WTC11 (cell line): ENCODE results near the gene CADM1. TPM values are rescaled to one million over a fixed set of nuclear protein-coding genes. Genes with fewer than 3 reads are reported as not detected.

Experiments used
- ATAC-seq: fragments of 200-7000 bp; cut with Tn5 transposase; 2 replicates; pipeline ENCODE4 v1.10.0; 2021; ENCODE audit warnings: mild to moderate bottlenecking, moderate library complexity
- CTCF ChIA-PET: fragments of 300-600 bp; sonication (Branson Sonifier 250); formaldehyde crosslinking; loops from one replicate; lab custom pipeline; 2021; ENCODE audit warnings: antibody characterized with exemption; lab: Charles Lee
- POLR2A ChIA-PET: fragments of 350-600 bp; sonication (Branson Sonifier 250); formaldehyde crosslinking; loops from one replicate; lab custom pipeline; 2021; ENCODE audit warnings: antibody characterized with exemption; lab: Charles Lee
- DNase-seq: peaks from one replicate; pipeline ENCODE4 v3.0.0; 2021; ENCODE audit warnings: low spot score
- H3K27ac Mint-ChIP-seq: 2 replicates; pipeline ENCODE4 v1.8.0; 2021; ENCODE audit warnings: mixed read lengths
- H3K27me3 Mint-ChIP-seq: 2 replicates; pipeline ENCODE4 v1.8.0; 2021; ENCODE audit warnings: low read depth, mild to moderate bottlenecking, moderate library complexity, mixed read lengths
- H3K36me3 Mint-ChIP-seq: 2 replicates; pipeline ENCODE4 v1.8.0; 2021; ENCODE audit warnings: mixed read lengths
- H3K4me1 Mint-ChIP-seq: 2 replicates; pipeline ENCODE4 v1.8.0; 2022; ENCODE audit warnings: mixed read lengths
- H3K4me3 Mint-ChIP-seq: 2 replicates; pipeline ENCODE4 v1.8.0; 2021; ENCODE audit warnings: mild to moderate bottlenecking, moderate library complexity, mixed read lengths
- H3K9me3 Mint-ChIP-seq: 2 replicates; pipeline ENCODE4 v1.8.0; 2021; ENCODE audit warnings: mixed read lengths
- AR ChIP-seq: fragments of 250-450 bp; sonication (Bioruptor Pico); IDR thresholded peaks from 2 replicates; pipeline ENCODE4 v1.9.0; 2021; ENCODE audit warnings: mild to moderate bottlenecking
- ATF1 ChIP-seq: sonication (generic); formaldehyde crosslinking; IDR thresholded peaks from 2 replicates; pipeline ENCODE4 v1.8.1; 2023; ENCODE audit warnings: mild to moderate bottlenecking, moderate library complexity, missing genetic modification reagents
- ELF4 ChIP-seq: sonication (generic); formaldehyde crosslinking; IDR thresholded peaks from 2 replicates; pipeline ENCODE4 v1.8.1; 2022; ENCODE audit warnings: low read depth, mild to moderate bottlenecking, moderate library complexity, missing genetic modification reagents
- KAT7 ChIP-seq: sonication (generic); formaldehyde crosslinking; IDR thresholded peaks from 2 replicates; pipeline ENCODE4 v1.8.1; 2023; ENCODE audit warnings: missing genetic modification reagents, mild to moderate bottlenecking, borderline replicate concordance
- NFE2L1 ChIP-seq: sonication (generic); formaldehyde crosslinking; IDR thresholded peaks from 2 replicates; pipeline ENCODE4 v1.8.1; 2023; ENCODE audit warnings: missing genetic modification reagents
- NR1H2 ChIP-seq: sonication (generic); formaldehyde crosslinking; IDR thresholded peaks from 2 replicates; pipeline ENCODE4 v1.9.0; 2021; ENCODE audit warnings: mild to moderate bottlenecking, moderate library complexity, missing genetic modification reagents
- RORB ChIP-seq: fragments of 250-450 bp; sonication (Bioruptor Pico); IDR thresholded peaks from 2 replicates; pipeline ENCODE4 v1.9.0; 2021; ENCODE audit warnings: mild to moderate bottlenecking
- SMAD4 ChIP-seq: sonication (generic); formaldehyde crosslinking; IDR thresholded peaks from 2 replicates; pipeline ENCODE4 v1.8.0; 2022; ENCODE audit warnings: mild to moderate bottlenecking, missing genetic modification reagents
- SOX15 ChIP-seq: fragments of 250-450 bp; sonication (Bioruptor Pico); IDR thresholded peaks from 2 replicates; pipeline ENCODE4 v1.9.0; 2021; ENCODE audit warnings: mild to moderate bottlenecking
- TP53 ChIP-seq: sonication (generic); formaldehyde crosslinking; IDR thresholded peaks from 2 replicates; pipeline ENCODE4 v1.8.1; 2023; ENCODE audit warnings: mild to moderate bottlenecking, missing genetic modification reagents
- ZBTB43 ChIP-seq: sonication (generic); formaldehyde crosslinking; IDR thresholded peaks from 2 replicates; pipeline ENCODE4 v1.8.1; 2023; ENCODE audit warnings: mild to moderate bottlenecking, missing genetic modification reagents
- ZNF138 ChIP-seq: sonication (generic); formaldehyde crosslinking; conservative IDR thresholded peaks from 2 replicates; pipeline ENCODE4 v1.8.1; 2022; ENCODE audit warnings: mild to moderate bottlenecking, moderate library complexity, missing genetic modification reagents
- ZNF396 ChIP-seq: fragments of 250-450 bp; sonication (Bioruptor Pico); IDR thresholded peaks from 2 replicates; pipeline ENCODE4 v1.8.0; 2021; ENCODE audit warnings: mild to moderate bottlenecking, moderate library complexity, borderline replicate concordance
- ZNF423 ChIP-seq: fragments of 250-450 bp; sonication (Bioruptor Pico); IDR thresholded peaks from 2 replicates; pipeline ENCODE4 v2.1.2; 2022; ENCODE audit warnings: mild to moderate bottlenecking, moderate library complexity
- total RNA-seq: library from RNA; stranded (reverse); gene quantifications from 3 replicates; pipeline ENCODE4 v1.2.3, GENCODE V29; 2021
- TF ChIP-seq, protein P1 (sequence below): fragments of 250-450 bp; sonication (Bioruptor Pico); IDR thresholded peaks from 2 replicates; pipeline ENCODE4 v1.9.0; 2021; ENCODE audit warnings: mild to moderate bottlenecking, borderline replicate concordance
- TF ChIP-seq, protein P2 (sequence below): sonication (generic); formaldehyde crosslinking; IDR thresholded peaks from 2 replicates; pipeline ENCODE4 v1.8.1; 2022; ENCODE audit warnings: low read depth, mild to moderate bottlenecking, moderate library complexity, missing genetic modification reagents, borderline replicate concordance
- TF ChIP-seq, protein P3 (sequence below): sonication (generic); formaldehyde crosslinking; IDR thresholded peaks from 2 replicates; pipeline ENCODE4 v1.8.1; 2023; ENCODE audit warnings: mild to moderate bottlenecking, missing genetic modification reagents, borderline replicate concordance

The CADM1 gene
- total RNA-seq, 1 experiment from 2014 or later, result 26.8 TPM

DNA sequence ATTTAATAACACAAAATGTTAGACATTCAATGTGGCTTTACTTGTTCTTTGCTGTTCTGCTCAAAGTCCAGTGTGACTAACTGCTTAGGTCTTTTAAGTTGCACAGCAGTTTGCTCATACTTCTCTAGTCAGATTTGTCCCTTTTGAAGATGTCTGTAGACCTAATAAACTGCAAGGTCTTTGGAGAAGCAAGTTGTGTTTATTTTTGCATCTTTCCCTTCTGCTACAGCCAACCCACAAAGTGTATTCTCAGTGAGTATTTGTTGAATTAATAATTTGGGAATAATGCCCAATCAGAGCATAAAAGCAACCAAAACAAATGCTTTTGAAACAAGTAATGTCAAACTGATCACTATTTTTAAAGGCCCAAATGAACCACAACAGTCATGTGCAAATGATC is 312.5 kb downstream of the CADM1 start (continued):
- TF ChIP-seq, protein P1, sequence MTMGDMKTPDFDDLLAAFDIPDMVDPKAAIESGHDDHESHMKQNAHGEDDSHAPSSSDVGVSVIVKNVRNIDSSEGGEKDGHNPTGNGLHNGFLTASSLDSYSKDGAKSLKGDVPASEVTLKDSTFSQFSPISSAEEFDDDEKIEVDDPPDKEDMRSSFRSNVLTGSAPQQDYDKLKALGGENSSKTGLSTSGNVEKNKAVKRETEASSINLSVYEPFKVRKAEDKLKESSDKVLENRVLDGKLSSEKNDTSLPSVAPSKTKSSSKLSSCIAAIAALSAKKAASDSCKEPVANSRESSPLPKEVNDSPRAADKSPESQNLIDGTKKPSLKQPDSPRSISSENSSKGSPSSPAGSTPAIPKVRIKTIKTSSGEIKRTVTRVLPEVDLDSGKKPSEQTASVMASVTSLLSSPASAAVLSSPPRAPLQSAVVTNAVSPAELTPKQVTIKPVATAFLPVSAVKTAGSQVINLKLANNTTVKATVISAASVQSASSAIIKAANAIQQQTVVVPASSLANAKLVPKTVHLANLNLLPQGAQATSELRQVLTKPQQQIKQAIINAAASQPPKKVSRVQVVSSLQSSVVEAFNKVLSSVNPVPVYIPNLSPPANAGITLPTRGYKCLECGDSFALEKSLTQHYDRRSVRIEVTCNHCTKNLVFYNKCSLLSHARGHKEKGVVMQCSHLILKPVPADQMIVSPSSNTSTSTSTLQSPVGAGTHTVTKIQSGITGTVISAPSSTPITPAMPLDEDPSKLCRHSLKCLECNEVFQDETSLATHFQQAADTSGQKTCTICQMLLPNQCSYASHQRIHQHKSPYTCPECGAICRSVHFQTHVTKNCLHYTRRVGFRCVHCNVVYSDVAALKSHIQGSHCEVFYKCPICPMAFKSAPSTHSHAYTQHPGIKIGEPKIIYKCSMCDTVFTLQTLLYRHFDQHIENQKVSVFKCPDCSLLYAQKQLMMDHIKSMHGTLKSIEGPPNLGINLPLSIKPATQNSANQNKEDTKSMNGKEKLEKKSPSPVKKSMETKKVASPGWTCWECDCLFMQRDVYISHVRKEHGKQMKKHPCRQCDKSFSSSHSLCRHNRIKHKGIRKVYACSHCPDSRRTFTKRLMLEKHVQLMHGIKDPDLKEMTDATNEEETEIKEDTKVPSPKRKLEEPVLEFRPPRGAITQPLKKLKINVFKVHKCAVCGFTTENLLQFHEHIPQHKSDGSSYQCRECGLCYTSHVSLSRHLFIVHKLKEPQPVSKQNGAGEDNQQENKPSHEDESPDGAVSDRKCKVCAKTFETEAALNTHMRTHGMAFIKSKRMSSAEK (CRISPR knock-in tag), result no peak
- no peak for TF ChIP-seq ZNF396
- TF ChIP-seq, protein P2, sequence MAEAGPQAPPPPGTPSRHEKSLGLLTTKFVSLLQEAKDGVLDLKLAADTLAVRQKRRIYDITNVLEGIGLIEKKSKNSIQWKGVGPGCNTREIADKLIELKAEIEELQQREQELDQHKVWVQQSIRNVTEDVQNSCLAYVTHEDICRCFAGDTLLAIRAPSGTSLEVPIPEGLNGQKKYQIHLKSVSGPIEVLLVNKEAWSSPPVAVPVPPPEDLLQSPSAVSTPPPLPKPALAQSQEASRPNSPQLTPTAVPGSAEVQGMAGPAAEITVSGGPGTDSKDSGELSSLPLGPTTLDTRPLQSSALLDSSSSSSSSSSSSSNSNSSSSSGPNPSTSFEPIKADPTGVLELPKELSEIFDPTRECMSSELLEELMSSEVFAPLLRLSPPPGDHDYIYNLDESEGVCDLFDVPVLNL (CRISPR knock-in tag), result no peak

DNA sequence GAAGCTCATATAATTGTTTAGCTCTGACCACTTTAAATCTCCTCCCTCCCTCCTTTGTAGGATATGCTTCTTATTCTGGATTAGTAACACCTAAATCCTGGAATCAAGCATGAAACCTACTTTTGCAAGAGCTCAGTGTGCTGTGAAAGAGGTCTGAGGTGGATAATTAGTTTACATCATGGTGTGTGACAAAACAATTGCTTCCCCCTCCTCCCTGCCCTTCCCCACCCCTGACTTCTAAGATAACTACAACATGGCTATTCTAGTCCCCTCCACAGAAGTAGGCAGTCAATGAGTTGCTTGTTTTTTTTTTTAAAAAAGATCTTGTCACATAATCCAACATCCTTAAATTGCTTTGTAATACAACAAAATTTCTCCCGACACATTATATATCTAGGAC is 314.0 kb downstream of the CADM1 start:
- TF ChIP-seq KAT7 (no peak), NR1H2 (CRISPR knock-in tag) (no peak), TP53 (CRISPR knock-in tag) (no peak), SOX15 (CRISPR knock-in tag) (no peak), ELF4 (CRISPR knock-in tag) (no peak), ATF1 (CRISPR knock-in tag) (no peak), NFE2L1 (no peak), RORB (no peak), SMAD4 (CRISPR knock-in tag) (no peak), ZNF138 (no peak), AR (no peak), ZBTB43 (CRISPR knock-in tag) (no peak), ZNF423 (CRISPR knock-in tag) (no peak)
- TF ChIP-seq, protein P1 (CRISPR knock-in tag), result no peak
- TF ChIP-seq, protein P3, sequence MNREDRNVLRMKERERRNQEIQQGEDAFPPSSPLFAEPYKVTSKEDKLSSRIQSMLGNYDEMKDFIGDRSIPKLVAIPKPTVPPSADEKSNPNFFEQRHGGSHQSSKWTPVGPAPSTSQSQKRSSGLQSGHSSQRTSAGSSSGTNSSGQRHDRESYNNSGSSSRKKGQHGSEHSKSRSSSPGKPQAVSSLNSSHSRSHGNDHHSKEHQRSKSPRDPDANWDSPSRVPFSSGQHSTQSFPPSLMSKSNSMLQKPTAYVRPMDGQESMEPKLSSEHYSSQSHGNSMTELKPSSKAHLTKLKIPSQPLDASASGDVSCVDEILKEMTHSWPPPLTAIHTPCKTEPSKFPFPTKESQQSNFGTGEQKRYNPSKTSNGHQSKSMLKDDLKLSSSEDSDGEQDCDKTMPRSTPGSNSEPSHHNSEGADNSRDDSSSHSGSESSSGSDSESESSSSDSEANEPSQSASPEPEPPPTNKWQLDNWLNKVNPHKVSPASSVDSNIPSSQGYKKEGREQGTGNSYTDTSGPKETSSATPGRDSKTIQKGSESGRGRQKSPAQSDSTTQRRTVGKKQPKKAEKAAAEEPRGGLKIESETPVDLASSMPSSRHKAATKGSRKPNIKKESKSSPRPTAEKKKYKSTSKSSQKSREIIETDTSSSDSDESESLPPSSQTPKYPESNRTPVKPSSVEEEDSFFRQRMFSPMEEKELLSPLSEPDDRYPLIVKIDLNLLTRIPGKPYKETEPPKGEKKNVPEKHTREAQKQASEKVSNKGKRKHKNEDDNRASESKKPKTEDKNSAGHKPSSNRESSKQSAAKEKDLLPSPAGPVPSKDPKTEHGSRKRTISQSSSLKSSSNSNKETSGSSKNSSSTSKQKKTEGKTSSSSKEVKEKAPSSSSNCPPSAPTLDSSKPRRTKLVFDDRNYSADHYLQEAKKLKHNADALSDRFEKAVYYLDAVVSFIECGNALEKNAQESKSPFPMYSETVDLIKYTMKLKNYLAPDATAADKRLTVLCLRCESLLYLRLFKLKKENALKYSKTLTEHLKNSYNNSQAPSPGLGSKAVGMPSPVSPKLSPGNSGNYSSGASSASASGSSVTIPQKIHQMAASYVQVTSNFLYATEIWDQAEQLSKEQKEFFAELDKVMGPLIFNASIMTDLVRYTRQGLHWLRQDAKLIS (CRISPR knock-in tag), result no peak
- Mint-ChIP-seq H3K4me3 (no peak overlapping the region), H3K4me1 (peaks cover 21% of the 10 kb centered on the region), H3K27me3 (peaks cover 3% of the 10 kb centered on the region; the same call in 1 of the 2 replicates), H3K36me3 (no peaks in the 10 kb centered on the region), H3K27ac (no peak overlapping the region), H3K9me3 (no peaks in the 10 kb centered on the region)
- ATAC-seq (no peak), DNase-seq (no peak)
- ChIA-PET CTCF (no interaction called here), POLR2A (no interaction called here)
